Mesenchymal stem cell (in vitro differentiated cells and primary cell): Measurements from ENCODE around the gene SGTA.

Experiments used
- DNase-seq: peaks from one replicate; pipeline ENCODE4 v3.0.0-alpha.2; 2013
- H2AFZ ChIP-seq: one replicate; pipeline ENCODE4 v1.6.1; 2013; ENCODE audit warnings: low read depth, mild to moderate bottlenecking, control low read depth, inconsistent platforms, low read length, moderate library complexity
- H2AK5ac ChIP-seq: 2 replicates; pipeline ENCODE4 v1.6.1; 2013; ENCODE audit warnings: low read length, moderate library complexity, mild to moderate bottlenecking, inconsistent platforms; ENCODE audit not compliant: severe bottlenecking
- H2BK120ac ChIP-seq: one replicate; pipeline ENCODE4 v1.6.1; 2013; ENCODE audit warnings: low read depth, mild to moderate bottlenecking, inconsistent platforms, low read length, moderate library complexity
- H2BK12ac ChIP-seq, 2 experiments: one replicate each; pipeline ENCODE4 v1.6.1; 2013; ENCODE audit warnings: inconsistent platforms in 2 of 2, low read length in 2 of 2, mild to moderate bottlenecking in 2 of 2, moderate library complexity in 2 of 2, control low read depth in 1 of 2
- H2BK15ac ChIP-seq: one replicate; pipeline ENCODE4 v1.6.1; 2013; ENCODE audit warnings: mild to moderate bottlenecking, low read depth, inconsistent platforms; ENCODE audit not compliant: poor library complexity, severe bottlenecking
- H2BK5ac ChIP-seq: 2 replicates; pipeline ENCODE4 v1.6.1; 2013; ENCODE audit warnings: low read depth, mild to moderate bottlenecking, low read length, control low read depth, inconsistent platforms; ENCODE audit not compliant: poor library complexity, severe bottlenecking
- H3K14ac ChIP-seq, 2 experiments: one replicate each; pipeline ENCODE4 v1.6.1; 2013; ENCODE audit warnings: inconsistent platforms in 2 of 2, low read length in 2 of 2, control low read depth in 1 of 2, mild to moderate bottlenecking in 1 of 2, moderate library complexity in 1 of 2
- H3K18ac ChIP-seq, 2 experiments: one replicate each; pipeline ENCODE4 v1.6.1; 2013; ENCODE audit warnings: inconsistent platforms in 2 of 2, low read length in 2 of 2, control low read depth in 1 of 2, low read depth in 1 of 2, mild to moderate bottlenecking in 1 of 2
- H3K23ac ChIP-seq, 2 experiments: one replicate each; pipeline ENCODE4 v1.6.1; 2013; ENCODE audit warnings: inconsistent platforms in 2 of 2, low read length in 2 of 2, mild to moderate bottlenecking in 2 of 2, moderate library complexity in 2 of 2, control low read depth in 1 of 2
- H3K27ac ChIP-seq: 2 replicates; pipeline ENCODE4 v1.5.1; 2013; ENCODE audit warnings: mild to moderate bottlenecking, moderate library complexity, low read length, control low read depth, inconsistent platforms; ENCODE audit not compliant: poor library complexity, severe bottlenecking
- H3K27me3 ChIP-seq, 2 experiments: 2 replicates each; pipeline versions ENCODE4 v1.6.1 to v1.7.0; 2013; ENCODE audit warnings: low read length in 2 of 2, mild to moderate bottlenecking in 2 of 2, moderate library complexity in 2 of 2, control low read depth in 1 of 2, inconsistent platforms in 1 of 2; ENCODE audit not compliant: control insufficient read depth in 1 of 2, insufficient read depth in 1 of 2
- H3K36me3 ChIP-seq, 2 experiments: 2 replicates each; pipeline versions ENCODE4 v1.6.1 to v1.7.0; 2013; ENCODE audit warnings: low read length in 2 of 2, control low read depth in 1 of 2, inconsistent platforms in 1 of 2, low read depth in 1 of 2, mild to moderate bottlenecking in 1 of 2; ENCODE audit not compliant: insufficient read depth in 2 of 2, control insufficient read depth in 1 of 2
- H3K4ac ChIP-seq, 2 experiments: one replicate each; pipeline ENCODE4 v1.6.1; 2013; ENCODE audit warnings: inconsistent platforms in 2 of 2, low read length in 2 of 2, mild to moderate bottlenecking in 2 of 2, moderate library complexity in 2 of 2, control low read depth in 1 of 2, low read depth in 1 of 2
- H3K4me1 ChIP-seq: 2 replicates; pipeline ENCODE4 v1.6.1; 2013; ENCODE audit warnings: low read depth, low read length, control low read depth; ENCODE audit not compliant: control insufficient read depth, insufficient read depth
- H3K4me2 ChIP-seq: 2 replicates; pipeline ENCODE4 v1.6.1; 2013; ENCODE audit warnings: low read length, mild to moderate bottlenecking, inconsistent platforms; ENCODE audit not compliant: poor library complexity, severe bottlenecking
- H3K4me3 ChIP-seq, 2 experiments: 2 replicates each; pipeline versions ENCODE4 v1.5.1 to v1.7.0; 2013; ENCODE audit warnings: low read length in 2 of 2, mild to moderate bottlenecking in 2 of 2, control low read depth in 1 of 2, low read depth in 1 of 2; ENCODE audit not compliant: insufficient read depth in 1 of 2
- H3K79me1 ChIP-seq: replicated peaks from 2 replicates; pipeline ENCODE4 v1.6.1; 2013; ENCODE audit warnings: mild to moderate bottlenecking, control low read depth, low read length, inconsistent platforms; ENCODE audit not compliant: poor library complexity, severe bottlenecking
- H3K9ac ChIP-seq: 2 replicates; pipeline ENCODE4 v1.7.0; 2013; ENCODE audit warnings: mild to moderate bottlenecking, low read length, moderate library complexity
- H3K9me3 ChIP-seq: 2 replicates; pipeline ENCODE4 v1.7.0; 2013; ENCODE audit warnings: mild to moderate bottlenecking, low read length; ENCODE audit not compliant: control insufficient read depth
- H4K8ac ChIP-seq: one replicate; pipeline ENCODE4 v1.6.1; 2013; ENCODE audit warnings: inconsistent platforms, mild to moderate bottlenecking, low read length, moderate library complexity
- H4K91ac ChIP-seq: one replicate; pipeline ENCODE4 v1.6.1; 2013; ENCODE audit warnings: mild to moderate bottlenecking, low read length, inconsistent platforms
- WGBS: methylation state at CpG from one replicate; pipeline ENCODE4 v1.1.7; 2013; ENCODE audit warnings: mixed read lengths; 5-methylcytosine and 5-hydroxymethylcytosine counted together

SGTA gene

DNA sequence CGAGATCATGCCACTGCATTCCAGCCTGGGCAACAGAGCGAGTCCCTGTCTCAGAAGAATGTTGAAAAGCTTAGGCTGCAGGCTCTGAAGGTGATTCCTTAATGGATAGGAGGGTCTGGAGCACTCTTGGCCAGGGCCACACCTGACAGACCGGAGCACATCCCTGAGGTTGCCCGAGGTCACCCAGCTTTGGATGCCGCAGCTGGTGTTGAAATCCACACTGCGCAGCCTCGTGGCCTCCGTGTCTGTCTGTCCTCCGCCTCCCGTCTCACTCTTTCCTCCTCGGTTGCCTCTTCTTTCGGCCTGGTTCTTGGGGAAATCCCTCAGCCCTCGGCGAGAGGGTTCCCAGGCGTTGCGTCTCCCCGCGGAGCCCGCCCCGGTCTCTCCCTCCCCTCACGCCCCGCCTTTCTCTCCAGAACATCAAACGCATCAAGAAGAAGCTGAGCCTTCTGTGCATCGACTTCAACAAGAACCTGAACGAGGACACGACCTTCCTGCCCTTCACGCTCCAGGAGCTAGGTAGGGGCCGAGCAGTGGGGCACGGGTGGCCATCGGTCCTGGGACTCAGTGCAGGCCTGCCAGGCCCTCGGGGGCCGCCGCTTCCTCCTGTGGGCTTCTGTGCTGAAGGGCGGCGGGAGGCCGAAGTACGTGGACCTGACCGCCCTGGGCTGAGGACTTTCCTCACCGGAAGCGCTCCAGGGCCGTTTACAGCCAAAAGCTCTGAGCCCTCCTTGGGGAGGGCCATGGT, 16.4 kb upstream of the SGTA start:
- Histone ChIP-seq H3K4me1 (no peaks in the 10 kb centered on the region), H3K36me3 (peaks cover 52 to 97% of the 10 kb centered on the region in 2 experiments), H2BK15ac (no peak overlapping the region), H3K23ac (no peak overlapping the region), H2AK5ac (no peak overlapping the region), H3K14ac (no peak overlapping the region), H3K4me3 (no peak overlapping the region), H3K9me3 (no peaks in the 10 kb centered on the region), H2BK12ac (no peak overlapping the region), H3K4me2 (no peak overlapping the region), H3K18ac (no peak overlapping the region), H2BK5ac (no peak overlapping the region), H4K8ac (no peak overlapping the region), H3K4ac (no peak overlapping the region), H3K27me3 (no peaks in the 10 kb centered on the region), H3K79me1 (peaks cover 65% of the 10 kb centered on the region), H4K91ac (no peak overlapping the region), H2AFZ (no peak overlapping the region), H2BK120ac (no peak overlapping the region), H3K27ac (no peak overlapping the region), H3K9ac (no peak overlapping the region)
- 97% methylated on average over 41 of the region's 41 CpGs for WGBS
- no peak for DNase-seq

DNA sequence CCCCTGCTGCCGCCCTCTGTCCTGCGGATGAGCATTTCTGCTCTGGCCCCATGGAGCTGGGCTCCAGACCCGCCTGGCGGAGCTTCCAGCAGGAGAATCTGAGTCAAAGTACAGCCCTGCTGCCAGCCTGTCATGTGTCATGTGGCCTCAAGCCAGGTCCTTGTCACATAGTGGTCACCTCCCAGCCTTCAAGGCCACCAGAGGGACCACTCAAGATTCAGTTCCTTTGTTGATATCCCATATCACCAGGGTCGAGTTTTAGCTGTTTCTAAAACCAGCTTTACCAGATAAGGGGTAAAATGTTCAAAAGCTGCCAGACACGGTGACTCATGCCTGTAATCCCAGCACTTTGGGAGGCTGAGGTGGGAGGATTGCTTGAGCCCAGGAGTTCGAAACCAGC, 15.7 kb upstream of the SGTA start:
- no peak overlapping the region for H4K91ac ChIP-seq
- H3K36me3 ChIP-seq, result peaks cover 57 to 97% of the 10 kb centered on the region in 2 experiments
- H2BK15ac ChIP-seq, result no peak overlapping the region
- no peaks in the 10 kb centered on the region for H3K9me3 ChIP-seq
- no peak overlapping the region for H2AK5ac ChIP-seq
- H3K4me1 ChIP-seq, result no peaks in the 10 kb centered on the region
- H3K4me2 ChIP-seq, result no peak overlapping the region
- H3K14ac ChIP-seq, result no peak overlapping the region
- peaks cover 62% of the 10 kb centered on the region for H3K79me1 ChIP-seq
- WGBS, result 81% methylated on average over 7 of the region's 7 CpGs
- no peak overlapping the region for H4K8ac ChIP-seq
- H3K4ac ChIP-seq, result no peak overlapping the region
- no peak overlapping the region for H2BK12ac ChIP-seq
- H3K27ac ChIP-seq, result no peak overlapping the region
- no peak overlapping the region for H3K18ac ChIP-seq
- no peak overlapping the region for H2BK120ac ChIP-seq
- no peak for DNase-seq
- H3K9ac ChIP-seq, result no peak overlapping the region
- H2AFZ ChIP-seq, result no peak overlapping the region
- no peak overlapping the region for H3K4me3 ChIP-seq
- no peak overlapping the region for H3K23ac ChIP-seq
- H3K27me3 ChIP-seq, result no peaks in the 10 kb centered on the region
- no peak overlapping the region for H2BK5ac ChIP-seq

- no peak overlapping the region for H2BK12ac ChIP-seq
- H3K4me1 ChIP-seq, result no peaks in the 10 kb centered on the region
- H3K27me3 ChIP-seq, result no peaks in the 10 kb centered on the region
- H2BK15ac ChIP-seq, result no peak overlapping the region
- no peak overlapping the region for H2AK5ac ChIP-seq
- H2BK120ac ChIP-seq, result no peak overlapping the region
- no peak overlapping the region for H3K4me2 ChIP-seq
- H3K14ac ChIP-seq, result no peak overlapping the region
- H2AFZ ChIP-seq, result no peak overlapping the region
- no peak overlapping the region for H3K4me3 ChIP-seq
- H3K23ac ChIP-seq, result no peak overlapping the region
- H3K4ac ChIP-seq, result no peak overlapping the region
- H4K91ac ChIP-seq, result no peak overlapping the region
- H3K27ac ChIP-seq, result no peak overlapping the region
- H2BK5ac ChIP-seq, result no peak overlapping the region
- H3K9me3 ChIP-seq, result no peaks in the 10 kb centered on the region
- 96% methylated on average over 16 of the region's 16 CpGs for WGBS
- H3K36me3 ChIP-seq, result peaks cover 59 to 97% of the 10 kb centered on the region in 2 experiments
- H3K79me1 ChIP-seq, result peaks cover 61% of the 10 kb centered on the region
- no peak overlapping the region for H4K8ac ChIP-seq
- no peak for DNase-seq
- H3K18ac ChIP-seq, result no peak overlapping the region
- H3K9ac ChIP-seq, result no peak overlapping the region
Measured at GRCh38 chr19:2798158-2798685, 15.1 kb upstream of the SGTA start.

- no peak overlapping the region for H3K9ac ChIP-seq
- no peak overlapping the region for H3K18ac ChIP-seq
- no peak for DNase-seq
- no peak overlapping the region for H3K4me3 ChIP-seq
- H3K4me1 ChIP-seq, result no peaks in the 10 kb centered on the region
- H3K27me3 ChIP-seq, result no peaks in the 10 kb centered on the region
- H2BK12ac ChIP-seq, result no peak overlapping the region
- H4K91ac ChIP-seq, result no peak overlapping the region
- H2BK15ac ChIP-seq, result no peak overlapping the region
- H3K23ac ChIP-seq, result no peak overlapping the region
- H3K4ac ChIP-seq, result no peak overlapping the region
- no peak overlapping the region for H2BK120ac ChIP-seq
- no peak overlapping the region for H2AFZ ChIP-seq
- no peak overlapping the region for H4K8ac ChIP-seq
- WGBS, result 97% methylated on average over 15 of the region's 15 CpGs
- no peaks in the 10 kb centered on the region for H3K9me3 ChIP-seq
- peaks cover 55% of the 10 kb centered on the region for H3K79me1 ChIP-seq
- H3K36me3 ChIP-seq, result peaks cover 55 to 96% of the 10 kb centered on the region in 2 experiments
- H2BK5ac ChIP-seq, result no peak overlapping the region
- no peak overlapping the region for H3K27ac ChIP-seq
- H2AK5ac ChIP-seq, result no peak overlapping the region
- no peak overlapping the region for H3K4me2 ChIP-seq
- no peak overlapping the region for H3K14ac ChIP-seq
Measured at GRCh38 chr19:2797280-2797679, 14.2 kb upstream of the SGTA start.
